Measurements from ENCODE around the gene MAGED2. TPM values are rescaled to one million over a fixed set of nuclear protein-coding genes. Genes with fewer than 3 reads are reported as not detected.
"Not testable (repeated sequence)": the region's sequence is repeated elsewhere in the genome, so short reads cannot be mapped to it uniquely, and the experiment has no call there.

MAGED2 gene
- 100 to 1,000 TPM; 205 to 244 (median 226) TPM for total RNA-seq (2021; fragmentation: NEBNext Ultra II Directional; extraction: Animal tissue kit (Norgen Biotek cat#: 25700))
- long read RNA-seq, transcript MAGED2-207 (12 exons, 2,026 nt): minor isoform, 10 of 274 reads
- long read RNA-seq, transcript MAGED2-204 (13 exons, 2,048 nt): major isoform, 47 of 274 reads
- long read RNA-seq, transcript MAGED2-206 (13 exons, 2,189 nt): minor isoform, 32 of 274 reads
- long read RNA-seq, transcript MAGED2-203 (12 exons, 2,066 nt): minor isoform, 11 of 274 reads
- long read RNA-seq, partial matches to known transcripts: 82 of 274 reads
- long read RNA-seq, other reads (novel, unspliced or antisense): 83 of 274 reads

- no peaks in the 10 kb centered on the region for H3K9me3 Mint-ChIP-seq
- peaks cover 15% of the 10 kb centered on the region for H3K4me1 Mint-ChIP-seq (ENCODE audit: low read depth)
- H3K36me3 Mint-ChIP-seq (ENCODE audit: low read depth): peaks cover 10% of the 10 kb centered on the region
- peak within 1 kb of the TSS; percentile 95 for H3K4me3 Mint-ChIP-seq
- DNase-seq: no peak
- no peak for TF ChIP-seq CTCF (IDR thresholded peaks at IDR 0.05)
- peak within 1 kb of the TSS; percentile 92 for H3K27ac Mint-ChIP-seq
- peaks cover 13% of the 10 kb centered on the region for H3K27me3 Mint-ChIP-seq (ENCODE audit: insufficient read depth)
These were observed at the start of gene MAGED2 for GRCh38 chrX:54807524-54808108. TSS of gene MAGED2 (plus strand) at chrX:54807745. CDS start at chrX:54809332, 1,587 bp downstream.

- no peak overlapping the region for H3K4me3 Mint-ChIP-seq
- no peak for TF ChIP-seq CTCF (IDR thresholded peaks at IDR 0.05)
- no peak for DNase-seq
- H3K36me3 Mint-ChIP-seq (ENCODE audit: low read depth): no peaks in the 10 kb centered on the region
- no peaks in the 10 kb centered on the region for H3K9me3 Mint-ChIP-seq
- no peak overlapping the region for H3K27ac Mint-ChIP-seq
- H3K4me1 Mint-ChIP-seq (ENCODE audit: low read depth): no peaks in the 10 kb centered on the region
- peaks cover 5% of the 10 kb centered on the region for H3K27me3 Mint-ChIP-seq (ENCODE audit: insufficient read depth)
These were observed 49.2 kb upstream of the MAGED2 start for GRCh38 chrX:54758114-54759055.

- H3K4me3 Mint-ChIP-seq: not testable (repeated sequence)
These were observed 33.0 kb upstream of the MAGED2 start for GRCh38 chrX:54774391-54775094.

GRCh38 chrX:54776061-54776460 lies 31.5 kb upstream of the MAGED2 start:
- no peak overlapping the region for H3K4me3 Mint-ChIP-seq
- H3K4me1 Mint-ChIP-seq (ENCODE audit: low read depth): no peaks in the 10 kb centered on the region
- TF ChIP-seq CTCF (IDR thresholded peaks at IDR 0.05): no peak
- DNase-seq: no peak
- no peaks in the 10 kb centered on the region for H3K9me3 Mint-ChIP-seq
- no peak overlapping the region for H3K27ac Mint-ChIP-seq
- H3K27me3 Mint-ChIP-seq (ENCODE audit: insufficient read depth): 0 out of 2 replicates have a peak, but pooled peaks cover 1% of the 10 kb centered on the region
- H3K36me3 Mint-ChIP-seq (ENCODE audit: low read depth): no peaks in the 10 kb centered on the region

More at GRCh38 chrX:54774391-54775094, 33.0 kb upstream of the MAGED2 start:
- not testable (repeated sequence) for DNase-seq; H3K27ac Mint-ChIP-seq; H3K9me3 Mint-ChIP-seq; H3K36me3 Mint-ChIP-seq (ENCODE audit: low read depth); H3K27me3 Mint-ChIP-seq (ENCODE audit: insufficient read depth); H3K4me1 Mint-ChIP-seq (ENCODE audit: low read depth)

GRCh38 chrX:54776987-54777672 lies 30.4 kb upstream of the MAGED2 start:
- no peak overlapping the region for H3K4me3 Mint-ChIP-seq
- no peak for TF ChIP-seq CTCF (IDR thresholded peaks at IDR 0.05)
- no peaks in the 10 kb centered on the region for H3K4me1 Mint-ChIP-seq (ENCODE audit: low read depth)
- H3K27ac Mint-ChIP-seq: no peak overlapping the region
- H3K36me3 Mint-ChIP-seq (ENCODE audit: low read depth): no peaks in the 10 kb centered on the region
- H3K27me3 Mint-ChIP-seq (ENCODE audit: insufficient read depth): 0 out of 2 replicates have a peak, but pooled peaks cover 1% of the 10 kb centered on the region
- no peak for DNase-seq
- no peaks in the 10 kb centered on the region for H3K9me3 Mint-ChIP-seq
